ENCODE data around the gene SUV39H1. TPM values are rescaled to one million over a fixed set of nuclear protein-coding genes. Genes with fewer than 3 reads are reported as not detected.

Gene SUV39H1
- total and polyA plus RNA-seq, 2 of the 13 experiments (the other 11 are each of a cell fraction or from before 2014, with no cell fraction given) = 5.2 to 10.1 TPM

DNA sequence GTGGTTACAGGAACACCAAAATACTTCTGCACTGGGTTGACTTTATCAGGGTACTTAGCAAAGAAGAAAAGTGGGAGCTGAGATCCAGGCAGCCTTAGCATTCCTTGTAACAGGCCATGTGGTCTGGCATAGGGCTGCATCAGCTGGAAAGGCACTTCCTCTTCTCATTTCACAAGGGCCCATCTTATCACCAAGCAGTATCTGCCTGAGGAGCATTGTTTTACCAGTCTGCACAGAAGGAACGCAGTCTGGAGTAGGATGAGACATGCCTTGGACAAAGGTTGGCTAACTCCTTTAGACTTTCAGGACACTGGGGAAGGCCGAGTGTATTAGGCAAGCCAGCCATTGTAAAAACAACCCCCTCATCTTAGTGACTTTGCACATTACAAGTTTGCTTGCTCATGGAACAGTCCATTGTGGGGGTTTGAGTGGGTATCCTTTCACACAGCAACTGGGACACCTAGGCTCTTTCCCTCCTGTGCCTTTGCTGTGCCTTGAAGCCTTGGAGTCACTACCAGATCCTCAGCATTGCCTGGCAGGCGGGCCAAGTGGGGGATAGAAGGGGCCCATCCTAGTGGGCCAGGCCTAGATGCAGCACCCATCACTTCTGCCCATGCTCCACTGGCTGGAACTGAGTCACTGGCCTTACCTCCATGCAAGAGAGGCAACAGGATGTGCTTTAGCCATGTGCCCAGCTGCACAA is 4.6 kb downstream of the SUV39H1 start:
- POLR2A ChIA-PET = interaction anchor here (1.2 kb wide), 1 partner anchor 11 kb away, joined by 3 read pairs; no protein-coding TSS in a partner anchor
- TF ChIP-seq TEAD2 (CRISPR knock-in tag; IDR thresholded peaks at IDR 0.05) = no peak
- TF ChIP-seq, protein P1, sequence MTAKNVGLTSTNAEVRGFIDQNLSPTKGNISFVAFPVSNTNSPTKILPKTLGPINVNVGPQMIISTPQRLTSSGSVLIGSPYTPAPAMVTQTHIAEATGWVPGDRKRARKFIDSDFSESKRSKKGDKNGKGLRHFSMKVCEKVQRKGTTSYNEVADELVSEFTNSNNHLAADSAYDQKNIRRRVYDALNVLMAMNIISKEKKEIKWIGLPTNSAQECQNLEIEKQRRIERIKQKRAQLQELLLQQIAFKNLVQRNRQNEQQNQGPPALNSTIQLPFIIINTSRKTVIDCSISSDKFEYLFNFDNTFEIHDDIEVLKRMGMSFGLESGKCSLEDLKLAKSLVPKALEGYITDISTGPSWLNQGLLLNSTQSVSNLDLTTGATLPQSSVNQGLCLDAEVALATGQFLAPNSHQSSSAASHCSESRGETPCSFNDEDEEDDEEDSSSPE (CRISPR knock-in tag; IDR thresholded peaks at IDR 0.05) = no peak
- FAIRE-seq (no peak), DNase-seq (ENCODE audit: low spot score) (no peak), ATAC-seq (no peak)
- CTCF ChIA-PET (ENCODE audit: low intra/inter-chr PET ratio, low total read pairs) = no interaction called here
- Histone ChIP-seq H3K4me3 (replicated peaks in 1 of 3; ENCODE audit: insufficient read depth in 1 of 3, low read depth in 2 of 3, low read length in 3 of 3) (no peak overlapping the region), H3K36me3 (replicated peaks in 1 of 2; ENCODE audit: control insufficient read depth in 1 of 2, insufficient read depth in 2 of 2, low read length in 2 of 2) (peaks cover 6 to 13% of the 10 kb centered on the region in 2 experiments; a peak in 4 of 5 replicates), H3K4me2 (ENCODE audit: low read depth, low read length) (no peak overlapping the region), H3K9ac (ENCODE audit: insufficient read depth, low read depth, low read length) (no peak overlapping the region), H2AFZ (ENCODE audit: low read length) (no peak overlapping the region), H4K20me1 (ENCODE audit: insufficient read depth, low read length) (no peaks in the 10 kb centered on the region), H3K27me3 (ENCODE audit: control insufficient read depth in 1 of 2, insufficient read depth in 2 of 2, low read length in 2 of 2) (no peaks in the 10 kb centered on the region), H3K79me2 (ENCODE audit: insufficient read depth, low read length) (peaks cover 5% of the 10 kb centered on the region), H3K4me1 (ENCODE audit: insufficient read depth, low read length) (peaks cover 22% of the 10 kb centered on the region), H3K27ac (ENCODE audit: extremely low read length, insufficient read depth, low read length) (no peak overlapping the region), H3K9me3 (ENCODE audit: low read length) (no peaks in the 10 kb centered on the region)
- WGBS (ENCODE audit: low lambda C conversion rate) = 100% methylated on average over 2 of the region's 3 CpGs
- in situ Hi-C loops (cut with HindIII; ENCODE audit: extremely low pct_ligation_motif_present, low pct_unique_long_range_greater_than_20kb) = no loop called here
- no TSS peak for BruUV-seq (replicated peaks)
- intact Hi-C loops (cut with micrococcal nuclease; ENCODE audit: unreplicated experiment) = no loop called here

GRCh38 chrX:48702032-48702431 is 5.5 kb downstream of the SUV39H1 start:
- no peak for ATAC-seq
- Histone ChIP-seq H4K20me1 (ENCODE audit: insufficient read depth, low read length) (no peaks in the 10 kb centered on the region), H3K27ac (ENCODE audit: extremely low read length, insufficient read depth, low read length) (no peak overlapping the region), H3K4me2 (ENCODE audit: low read depth, low read length) (no peak overlapping the region), H3K9ac (ENCODE audit: insufficient read depth, low read depth, low read length) (no peak overlapping the region), H3K79me2 (ENCODE audit: insufficient read depth, low read length) (peaks cover 4% of the 10 kb centered on the region), H3K36me3 (replicated peaks in 1 of 2; ENCODE audit: control insufficient read depth in 1 of 2, insufficient read depth in 2 of 2, low read length in 2 of 2) (peaks cover 6 to 13% of the 10 kb centered on the region in 2 experiments; a peak in 4 of 5 replicates), H2AFZ (ENCODE audit: low read length) (no peak overlapping the region), H3K27me3 (ENCODE audit: control insufficient read depth in 1 of 2, insufficient read depth in 2 of 2, low read length in 2 of 2) (no peaks in the 10 kb centered on the region), H3K9me3 (ENCODE audit: low read length) (no peaks in the 10 kb centered on the region), H3K4me1 (ENCODE audit: insufficient read depth, low read length) (peaks cover 22% of the 10 kb centered on the region), H3K4me3 (replicated peaks in 1 of 3; ENCODE audit: insufficient read depth in 1 of 3, low read depth in 2 of 3, low read length in 3 of 3) (no peak overlapping the region)
- FAIRE-seq = no peak
- in situ Hi-C loops (cut with HindIII; ENCODE audit: extremely low pct_ligation_motif_present, low pct_unique_long_range_greater_than_20kb) = no loop called here
- no peak for DNase-seq (ENCODE audit: low spot score)
- WGBS (ENCODE audit: low lambda C conversion rate) = no CpG with 5 or more reads among the region's 2 CpGs
- intact Hi-C loops (cut with micrococcal nuclease; ENCODE audit: unreplicated experiment) = loop anchor here (2.0 kb wide), 1 partner anchor 45 kb away; no protein-coding TSS in a partner anchor
- ChIA-PET POLR2A (no interaction called here), CTCF (ENCODE audit: low intra/inter-chr PET ratio, low total read pairs) (no interaction called here)
- TF ChIP-seq, protein P2, sequence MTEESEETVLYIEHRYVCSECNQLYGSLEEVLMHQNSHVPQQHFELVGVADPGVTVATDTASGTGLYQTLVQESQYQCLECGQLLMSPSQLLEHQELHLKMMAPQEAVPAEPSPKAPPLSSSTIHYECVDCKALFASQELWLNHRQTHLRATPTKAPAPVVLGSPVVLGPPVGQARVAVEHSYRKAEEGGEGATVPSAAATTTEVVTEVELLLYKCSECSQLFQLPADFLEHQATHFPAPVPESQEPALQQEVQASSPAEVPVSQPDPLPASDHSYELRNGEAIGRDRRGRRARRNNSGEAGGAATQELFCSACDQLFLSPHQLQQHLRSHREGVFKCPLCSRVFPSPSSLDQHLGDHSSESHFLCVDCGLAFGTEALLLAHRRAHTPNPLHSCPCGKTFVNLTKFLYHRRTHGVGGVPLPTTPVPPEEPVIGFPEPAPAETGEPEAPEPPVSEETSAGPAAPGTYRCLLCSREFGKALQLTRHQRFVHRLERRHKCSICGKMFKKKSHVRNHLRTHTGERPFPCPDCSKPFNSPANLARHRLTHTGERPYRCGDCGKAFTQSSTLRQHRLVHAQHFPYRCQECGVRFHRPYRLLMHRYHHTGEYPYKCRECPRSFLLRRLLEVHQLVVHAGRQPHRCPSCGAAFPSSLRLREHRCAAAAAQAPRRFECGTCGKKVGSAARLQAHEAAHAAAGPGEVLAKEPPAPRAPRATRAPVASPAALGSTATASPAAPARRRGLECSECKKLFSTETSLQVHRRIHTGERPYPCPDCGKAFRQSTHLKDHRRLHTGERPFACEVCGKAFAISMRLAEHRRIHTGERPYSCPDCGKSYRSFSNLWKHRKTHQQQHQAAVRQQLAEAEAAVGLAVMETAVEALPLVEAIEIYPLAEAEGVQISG (CRISPR knock-in tag; IDR thresholded peaks at IDR 0.05) = no peak
- no peak for TF ChIP-seq PRMT3 (CRISPR knock-in tag; IDR thresholded peaks at IDR 0.05; ENCODE audit: borderline replicate concordance, low read depth)
- no TSS peak for BruUV-seq (replicated peaks)
